ENCODE results near the gene SFI1.
"Not testable (repeated sequence)": the region's sequence is repeated elsewhere in the genome, so short reads cannot be mapped to it uniquely, and the experiment has no call there.

SFI1 gene

DNA sequence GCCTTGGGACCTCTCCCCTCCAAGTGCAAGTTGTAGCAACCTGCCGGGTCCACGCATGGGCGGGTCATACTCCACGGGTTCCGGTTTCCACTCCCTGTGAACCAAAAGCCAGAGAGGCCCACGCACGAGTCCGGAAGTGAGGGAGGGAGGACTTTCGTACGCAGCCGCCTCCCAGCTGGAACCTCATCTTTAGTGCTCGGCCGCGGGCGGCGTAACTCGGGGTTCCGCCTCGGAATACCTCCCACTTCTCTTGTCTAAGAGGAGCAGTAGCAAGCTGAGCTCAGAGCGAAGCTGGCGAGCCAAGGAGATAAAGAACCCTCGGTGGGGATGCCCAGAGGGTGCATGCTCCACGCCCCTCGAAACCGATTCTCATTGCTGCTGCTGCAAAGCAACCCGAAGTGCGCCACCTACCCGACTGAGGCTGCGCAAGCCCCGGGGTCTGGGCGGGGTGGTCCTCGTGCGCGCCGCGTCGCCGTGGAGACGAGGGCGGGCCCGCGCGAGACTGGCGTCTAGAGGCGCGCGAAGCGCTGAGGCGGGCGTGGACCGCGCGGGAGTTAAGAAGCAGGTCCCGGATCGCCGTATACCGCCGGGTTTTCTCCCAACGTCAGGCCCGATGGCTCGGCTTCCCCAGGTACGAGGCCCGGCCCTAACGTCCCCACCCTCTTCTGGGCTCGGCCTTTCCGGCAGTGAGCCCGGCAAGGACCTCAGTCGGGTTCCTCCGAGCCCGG lies at the start of gene SFI1:
TSS of gene SFI1 (plus strand) at position 530 of the 728 bp plus-strand sequence. CDS start 11,749 bp downstream, outside the sequence.
- peak; percentile 91 for DNase-seq (ENCODE audit: low spot score)

DNA sequence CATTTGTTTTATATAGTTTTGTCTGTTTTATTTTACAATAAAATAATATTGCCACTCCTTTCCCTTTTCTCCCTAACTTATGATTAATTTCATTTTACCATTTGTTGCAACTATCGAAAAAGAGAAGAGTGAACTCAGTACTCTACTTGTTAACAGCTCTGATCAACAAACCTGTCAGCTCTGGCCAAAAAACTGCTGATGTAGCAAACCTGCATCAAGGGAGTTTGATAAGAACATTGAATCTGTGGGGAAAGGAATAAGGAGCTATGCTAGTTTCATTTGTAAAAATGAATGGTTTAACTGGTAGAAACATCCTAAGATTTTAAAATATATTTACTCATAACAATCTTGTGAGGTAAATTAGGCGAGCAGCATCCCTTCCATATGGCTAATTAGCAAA lies 49.6 kb upstream of the SFI1 start:
- DNase-seq (ENCODE audit: low spot score), result no peak

DNA sequence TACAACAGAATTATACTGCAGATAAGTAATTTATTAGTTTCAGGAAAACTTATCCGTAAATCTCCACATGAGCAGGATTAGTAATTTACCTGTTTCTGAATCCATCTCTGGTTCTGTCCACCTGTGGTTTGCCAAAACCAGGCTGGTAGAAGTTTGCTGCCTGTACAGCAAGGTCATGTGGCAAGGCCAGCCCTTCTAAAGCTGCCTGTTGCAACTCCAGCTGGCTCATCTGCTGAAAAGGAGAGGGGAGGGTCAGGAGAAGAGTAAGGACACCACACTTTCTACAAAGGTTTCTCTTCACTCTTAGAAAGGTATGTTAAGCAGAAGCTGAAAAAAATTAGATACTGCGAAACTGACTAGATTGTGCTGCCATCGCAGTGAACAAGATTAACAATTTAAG lies 49.0 kb upstream of the SFI1 start:
- DNase-seq (ENCODE audit: low spot score), result no peak

DNA sequence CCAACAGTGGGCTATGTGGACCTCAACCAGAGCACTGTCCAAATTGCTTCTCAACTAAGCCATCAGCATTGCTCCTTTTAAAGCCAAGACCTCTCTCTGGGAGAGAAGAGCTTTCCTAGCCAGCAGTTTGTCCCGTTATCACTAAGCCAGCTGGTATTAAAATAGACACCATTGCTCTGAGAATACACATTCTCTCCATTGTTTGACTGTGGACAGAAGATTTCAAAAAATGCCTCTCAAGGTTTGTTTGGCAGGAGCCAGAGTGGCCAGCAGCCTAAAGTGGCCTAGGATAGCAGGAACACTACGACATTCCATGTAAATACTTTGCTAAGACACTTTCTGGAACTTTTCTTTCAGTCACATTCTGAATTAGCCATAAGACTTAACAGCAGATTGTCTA lies 48.0 kb upstream of the SFI1 start:
- DNase-seq (ENCODE audit: low spot score), result no peak

DNA sequence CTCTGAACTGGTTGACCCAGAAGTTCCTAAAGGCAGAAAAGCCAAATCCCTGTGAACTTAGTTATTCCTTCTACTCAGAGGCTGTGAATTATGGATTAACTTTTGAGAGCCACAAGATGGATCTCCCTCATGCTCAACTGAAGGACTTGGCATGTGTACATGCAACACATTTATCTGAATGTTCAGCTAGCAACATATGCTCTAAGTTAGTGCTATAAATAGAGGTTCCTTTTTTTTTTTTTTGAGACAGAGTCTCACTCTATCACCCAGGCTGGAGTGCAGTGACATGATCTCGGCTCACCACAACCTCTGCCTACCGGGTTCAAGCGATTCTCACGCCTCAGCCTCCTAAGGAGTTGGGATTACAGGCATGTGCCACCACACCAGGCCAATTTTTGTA lies 46.8 kb upstream of the SFI1 start:
- no peak for DNase-seq (ENCODE audit: low spot score)

DNA sequence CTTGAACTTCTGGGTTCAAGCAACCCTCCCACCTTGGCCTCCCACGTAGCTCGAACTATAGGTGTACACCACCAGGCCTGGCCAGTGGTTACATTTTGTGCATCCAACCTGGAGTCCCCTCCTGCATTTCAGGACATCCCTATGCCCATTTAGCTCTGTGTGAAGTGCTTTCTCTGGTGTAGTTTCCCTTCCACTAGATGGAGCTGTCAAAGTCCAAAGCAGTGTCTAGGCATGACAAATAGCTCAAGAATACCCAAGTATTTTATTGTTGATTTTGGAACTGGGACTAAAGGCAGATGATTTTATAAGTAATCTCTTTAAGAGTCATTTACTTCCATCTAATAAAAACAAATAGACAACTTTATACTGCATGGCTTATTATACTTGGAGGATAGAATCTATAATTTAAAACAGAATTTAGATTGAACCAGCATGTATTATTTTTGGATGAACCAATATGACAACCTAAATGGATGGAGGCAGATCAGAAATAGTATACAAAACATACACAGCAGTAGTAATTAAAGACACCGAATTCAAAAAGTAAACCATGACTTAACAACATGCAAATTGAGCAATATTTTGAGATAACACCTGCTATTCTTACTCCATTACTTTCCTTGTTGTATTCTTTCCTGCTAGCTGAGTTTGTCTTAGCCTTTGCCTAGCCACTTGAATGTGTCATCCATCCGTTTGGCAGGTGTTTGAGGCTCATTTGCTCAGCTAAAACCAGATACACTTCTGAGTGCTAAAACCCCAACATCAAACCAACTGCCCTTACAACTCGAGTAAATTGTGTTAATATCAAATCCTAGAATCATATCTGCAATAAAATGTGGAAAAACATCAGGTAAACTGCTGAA lies 44.4 kb upstream of the SFI1 start:
- DNase-seq (ENCODE audit: low spot score), result peak; percentile 47

- no peak for DNase-seq (ENCODE audit: low spot score)
These were observed 34.6 kb upstream of the SFI1 start for GRCh38 chr22:31461699-31462098.

GRCh38 chr22:31465307-31465706 lies 31.0 kb upstream of the SFI1 start:
- no peak for DNase-seq (ENCODE audit: low spot score)

GRCh38 chr22:31474743-31475142 lies 21.6 kb upstream of the SFI1 start:
- no peak for DNase-seq (ENCODE audit: low spot score)

GRCh38 chr22:31475800-31476199 lies 20.5 kb upstream of the SFI1 start:
- DNase-seq (ENCODE audit: low spot score), result no peak

- no peak for DNase-seq (ENCODE audit: low spot score)
These were observed 19.0 kb upstream of the SFI1 start for GRCh38 chr22:31477329-31477728.

DNA sequence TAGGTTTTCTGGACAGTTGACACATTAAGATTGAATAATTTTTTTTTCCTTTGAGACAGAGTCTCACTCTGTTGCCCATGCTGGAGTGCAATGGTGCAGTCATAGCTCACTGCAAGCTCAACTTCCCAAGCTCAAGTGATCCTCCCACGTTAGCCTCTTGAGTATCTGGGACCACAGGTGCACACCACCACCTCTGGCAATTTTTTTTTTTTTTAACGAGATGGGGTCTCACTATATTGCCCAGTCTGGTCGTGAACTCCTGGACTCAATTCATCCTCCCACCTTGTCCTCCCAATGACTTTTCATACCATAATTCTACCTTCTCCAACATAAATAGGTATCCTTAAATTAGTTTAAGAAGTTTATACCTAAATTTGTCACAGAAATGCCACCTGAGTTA lies 15.2 kb upstream of the SFI1 start:
- DNase-seq (ENCODE audit: low spot score), result no peak

- DNase-seq (ENCODE audit: low spot score), result not testable (repeated sequence)
These were observed 13.9 kb upstream of the SFI1 start for GRCh38 chr22:31482470-31482869.

- not testable (repeated sequence) for DNase-seq (ENCODE audit: low spot score)
These were observed 10.0 kb upstream of the SFI1 start for GRCh38 chr22:31486369-31486768.

DNA sequence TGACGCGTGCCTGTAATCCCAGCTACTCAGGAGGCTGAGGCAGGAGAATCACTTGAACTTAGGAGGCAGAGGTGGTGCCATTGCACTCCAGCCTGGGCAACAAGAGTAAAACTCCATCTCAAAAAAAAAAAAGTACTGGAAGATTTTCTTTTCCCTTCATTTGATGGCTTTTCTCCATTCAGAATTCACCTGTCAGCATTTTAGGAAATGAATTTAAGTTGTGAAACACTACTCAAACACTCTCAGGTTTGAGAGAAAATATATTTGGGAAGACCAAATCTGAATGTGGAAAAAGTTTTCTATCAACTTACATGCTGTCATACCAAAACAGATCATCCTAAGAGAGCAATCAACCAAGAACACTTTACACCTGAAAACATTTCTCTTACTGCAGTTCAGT lies 9.4 kb upstream of the SFI1 start:
- no peak for DNase-seq (ENCODE audit: low spot score)

DNA sequence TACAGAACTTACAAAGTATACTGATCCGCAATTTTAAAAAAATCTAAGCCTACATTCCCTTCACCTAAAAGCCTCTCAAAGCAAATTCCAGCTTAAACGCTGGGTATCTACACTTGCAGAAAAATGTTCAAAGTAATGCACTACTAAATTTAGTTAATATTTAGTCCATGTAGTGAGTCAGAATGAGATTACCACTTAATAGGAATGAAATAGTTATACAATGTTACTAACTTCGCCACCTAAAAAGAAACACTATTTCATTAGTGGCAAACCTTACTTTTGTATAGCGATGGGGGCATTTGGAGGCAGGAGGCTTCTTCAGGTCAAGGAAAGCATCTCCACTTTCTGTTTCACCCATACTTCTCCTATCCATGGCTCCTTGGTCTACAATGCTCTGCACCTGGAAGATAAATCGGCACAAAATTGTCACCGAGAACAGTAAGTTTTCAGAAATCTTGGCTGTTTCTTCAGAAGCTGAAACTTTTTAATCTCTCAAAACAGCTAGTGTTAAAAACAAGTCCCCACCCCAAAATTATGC lies 7.9 kb upstream of the SFI1 start:
- DNase-seq (ENCODE audit: low spot score), result no peak

- DNase-seq (ENCODE audit: low spot score), result peak; percentile 22
These were observed 7.2 kb upstream of the SFI1 start for GRCh38 chr22:31488988-31489617.

- peak; percentile 82 for DNase-seq (ENCODE audit: low spot score)
These were observed 6.5 kb upstream of the SFI1 start, which contains the start of gene EIF4ENIF1 for GRCh38 chr22:31489632-31490495. TSS of gene EIF4ENIF1 (minus strand) at chr22:31489842. CDS start at chr22:31488718, 1,124 bp downstream.

GRCh38 chr22:31490496-31490925 lies 5.8 kb upstream of the SFI1 start:
- no peak for DNase-seq (ENCODE audit: low spot score)

GRCh38 chr22:31491218-31491962 lies 4.9 kb upstream of the SFI1 start:
- no peak for DNase-seq (ENCODE audit: low spot score)

DNA sequence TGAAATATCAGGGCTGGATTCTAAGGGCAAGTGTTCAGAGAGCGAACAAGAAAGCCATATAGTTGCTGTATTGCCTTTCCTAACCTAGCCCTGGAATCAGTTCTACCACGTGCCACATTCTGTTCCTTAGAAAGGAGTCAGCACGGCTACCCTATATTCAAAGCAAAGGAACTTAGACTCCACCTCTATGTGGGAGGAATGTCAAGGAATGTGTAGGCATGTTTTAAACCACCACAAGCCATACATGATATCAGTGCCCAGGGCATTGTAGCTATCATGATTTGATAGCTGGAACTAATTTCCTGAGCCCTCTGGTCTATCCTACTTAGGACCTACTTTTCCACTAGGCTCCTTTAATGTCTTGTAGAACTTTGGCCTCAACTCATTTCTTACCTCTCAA lies 4.2 kb upstream of the SFI1 start:
- DNase-seq (ENCODE audit: low spot score), result no peak
